ENCODE results near the gene UEVLD.

DNA sequence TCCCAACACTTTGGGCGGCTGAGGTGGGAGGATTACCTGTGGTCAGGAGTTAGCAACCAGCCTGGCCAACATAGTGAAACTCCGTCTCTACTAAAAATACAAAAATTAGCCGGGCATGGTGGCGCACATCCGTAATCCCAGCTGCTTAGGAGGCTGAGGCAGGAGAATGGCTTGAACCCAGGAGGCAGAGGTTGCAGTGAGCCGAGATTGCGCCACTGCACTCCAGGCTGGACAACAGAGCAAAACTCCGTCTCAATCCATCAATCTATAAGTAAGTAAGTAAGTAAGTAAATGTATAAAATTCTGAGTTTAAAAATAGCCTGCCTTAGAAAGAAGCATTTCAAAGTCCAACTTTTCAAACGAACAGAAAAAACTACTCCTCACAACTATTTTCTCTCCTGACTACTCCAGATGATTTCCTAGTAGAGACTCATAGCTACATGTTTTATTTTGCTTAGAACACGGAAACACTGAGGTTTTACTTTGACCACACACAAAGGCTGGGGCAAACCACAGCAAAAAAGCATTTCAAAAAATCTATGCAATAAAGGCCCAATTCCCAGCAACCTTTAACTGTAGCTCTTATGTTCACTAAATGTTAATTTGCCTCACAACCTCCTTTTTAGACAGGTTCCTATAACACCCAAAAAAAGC lies 29.3 kb upstream of the UEVLD start:
- no peak for TF ChIP-seq POLR2AphosphoS5 (IDR thresholded peaks at IDR 0.05; ENCODE audit: borderline replicate concordance, low read depth, low read length)
- no peak for TF ChIP-seq FOXP2 (optimal IDR thresholded peaks at IDR 0.05; ENCODE audit: control extremely low read depth, extremely low read length, insufficient read depth)
- no peak for TF ChIP-seq EZH2 (IDR thresholded peaks at IDR 0.05)

Data from SK-N-MC (cell line).